K562 (cell line): ENCODE measurements around the gene IMPDH2. TPM values are rescaled to one million over a fixed set of nuclear protein-coding genes. Genes with fewer than 3 reads are reported as not detected.

ENCODE experiments used
- ATAC-seq: fragments of 200-7000 bp; cut with Tn5 transposase; 3 replicates; pipeline ENCODE4 v1.9.1; 2020; ENCODE audit warnings: moderate library complexity
- BruUV-seq: library from RNA; stranded (reverse); fragments of 400-500 nt; replicated peaks from 2 replicates; lab custom pipeline; 2021; lab: Mats Ljungman, UMichigan
- CTCF ChIA-PET: fragments of 300-600 bp; formaldehyde crosslinking; extraction: SDS; loops from one replicate; lab custom pipeline; 2021; ENCODE audit warnings: low intra/inter-chr PET ratio; lab: Yijun Ruan, JAX
- POLR2A ChIA-PET: fragments of 300-600, 350-650 bp; sonication (Branson Sonifier 250); formaldehyde crosslinking; extraction: SDS; loops from one replicate; lab custom pipeline; 2021; ENCODE audit warnings: antibody characterized with exemption, inconsistent platforms; lab: Yijun Ruan, JAX
- DNase-seq, 4 experiments: peaks; one replicate each; pipeline versions ENCODE4 v3.0.0 to v3.0.0-alpha.2; 2011 to 2018; ENCODE audit warnings: low spot score in 3 of 4, mixed read lengths in 3 of 4; ENCODE audit errors: extremely low read depth in 1 of 4
- FAIRE-seq: peaks from 2 replicates; lab custom pipeline; 2011; peaks lifted over from hg19 to GRCh38; lab: Jason Lieb, UNC
- H2AFZ ChIP-seq: 2 replicates; pipeline ENCODE4 v1.6.0; 2011; ENCODE audit warnings: low read depth, low read length, control low read depth, inconsistent platforms
- H3K27ac ChIP-seq: fragments of 200-600 bp; 3 replicates; pipeline ENCODE4 v1.8.0; 2011; ENCODE audit warnings: low read depth, mild to moderate bottlenecking, control low read depth, inconsistent platforms, low read length, moderate library complexity, mixed read lengths; ENCODE audit errors: extremely low read depth
- H3K27me3 ChIP-seq, 2 experiments: fragments of 300-600 bp in 1 of 2; 2 replicates in 1 of 2; 3 replicates in 1 of 2; pipeline versions ENCODE4 v1.6.0 to v1.8.0; 2011; ENCODE audit warnings: inconsistent platforms in 2 of 2, low read length in 2 of 2, mild to moderate bottlenecking in 1 of 2, mixed read lengths in 1 of 2, moderate library complexity in 1 of 2; ENCODE audit not compliant: control insufficient read depth in 2 of 2, insufficient read depth in 2 of 2
- H3K36me3 ChIP-seq: fragments of 300-600 bp; 3 replicates; pipeline ENCODE4 v1.8.0; 2011; ENCODE audit warnings: mild to moderate bottlenecking, low read length, inconsistent platforms; ENCODE audit not compliant: control insufficient read depth, insufficient read depth
- H3K4me1 ChIP-seq, 2 experiments: fragments of 200-600 bp in 1 of 2; replicated peaks in 1 of 2; 2 replicates in 1 of 2; 3 replicates in 1 of 2; pipeline versions ENCODE4 v1.5.1 to v1.8.0; 2011; ENCODE audit warnings: inconsistent platforms in 2 of 2, low read length in 2 of 2, mild to moderate bottlenecking in 1 of 2, mixed read lengths in 1 of 2, moderate library complexity in 1 of 2; ENCODE audit not compliant: control insufficient read depth in 2 of 2, insufficient read depth in 2 of 2
- H3K4me2 ChIP-seq: 2 replicates; pipeline ENCODE4 v1.6.1; 2011; ENCODE audit warnings: low read length, control low read depth, inconsistent platforms, mixed read lengths; ENCODE audit not compliant: insufficient read depth
- H3K4me3 ChIP-seq: fragments of 200-600 bp; sonication (generic), shearing (Covaris generic); 2 replicates; pipeline ENCODE4 v1.5.1; 2016; ENCODE audit warnings: control low read depth, inconsistent platforms
- H3K79me2 ChIP-seq: fragments of 200-600 bp; 3 replicates; pipeline ENCODE4 v1.8.0; 2011; ENCODE audit warnings: low read length, inconsistent platforms; ENCODE audit not compliant: control insufficient read depth, insufficient read depth
- H3K9ac ChIP-seq, 2 experiments: 2 replicates each; pipeline versions ENCODE4 v1.6.0 to v1.6.1; 2011; ENCODE audit warnings: low read depth in 2 of 2, low read length in 2 of 2, control low read depth in 1 of 2, inconsistent platforms in 1 of 2, mild to moderate bottlenecking in 1 of 2, mixed read lengths in 1 of 2; ENCODE audit not compliant: insufficient read depth in 1 of 2
- H3K9me1 ChIP-seq: one replicate; pipeline ENCODE4 v1.6.0; 2011; ENCODE audit warnings: inconsistent platforms, mild to moderate bottlenecking, low read length, moderate library complexity; ENCODE audit not compliant: control insufficient read depth, insufficient read depth
- H3K9me3 ChIP-seq: replicated peaks from 2 replicates; pipeline ENCODE4 v1.5.1; 2011; ENCODE audit warnings: low read depth, low read length, inconsistent platforms; ENCODE audit not compliant: control insufficient read depth, insufficient read depth
- H4K20me1 ChIP-seq: replicated peaks from 2 replicates; pipeline ENCODE4 v1.6.1; 2011; ENCODE audit warnings: low read length, inconsistent platforms, mixed read lengths; ENCODE audit not compliant: control insufficient read depth, insufficient read depth
- BACH1 ChIP-seq: fragments of 200-800 bp; sonication (Bioruptor generic); IDR thresholded peaks from 2 replicates; pipeline ENCODE4 v1.6.1; 2016; ENCODE audit warnings: missing genetic modification characterization, missing compliant biosample characterization
- BRCA1 ChIP-seq, 2 experiments: fragments of 450-650 bp in 1 of 2; sonication (generic) in 1 of 2; formaldehyde crosslinking in 1 of 2; IDR thresholded peaks; 2 replicates each; pipeline versions ENCODE4 v1.5.0 to v1.6.1; 2017 to 2020; ENCODE audit warnings: mild to moderate bottlenecking in 1 of 2, missing genetic modification reagents in 1 of 2
- CEBPG ChIP-seq, 3 experiments: fragments of 200-800 bp in 1 of 3; sonication (Bioruptor generic) in 1 of 3; sonication (generic) in 1 of 3; formaldehyde crosslinking in 1 of 3; IDR thresholded peaks in 2 of 3; conservative IDR thresholded peaks in 1 of 3; 2 replicates each; pipeline versions ENCODE4 v1.6.1 to v1.8.0; 2016 to 2022; ENCODE audit warnings: missing compliant biosample characterization in 2 of 3, missing genetic modification characterization in 2 of 3, mild to moderate bottlenecking in 1 of 3, missing genetic modification reagents in 1 of 3
- FOSL1 ChIP-seq: fragments of 200-800 bp; sonication (Bioruptor generic); conservative IDR thresholded peaks from 2 replicates; pipeline ENCODE4 v1.6.1; 2016; ENCODE audit warnings: missing genetic modification characterization, missing compliant biosample characterization
- KLF13 ChIP-seq: fragments of 450-650 bp; IDR thresholded peaks from 2 replicates; pipeline ENCODE4 v1.6.1; 2016; ENCODE audit warnings: missing genetic modification characterization, low read depth, mild to moderate bottlenecking, missing compliant biosample characterization, moderate library complexity, borderline replicate concordance
- RBM34 ChIP-seq: fragments of 200-400 bp; formaldehyde crosslinking; IDR thresholded peaks from 2 replicates; pipeline ENCODE4 v1.6.1; 2018; ENCODE audit warnings: low read length, borderline replicate concordance; ENCODE audit not compliant: insufficient read depth
- SMAD3 ChIP-seq: fragments of 450-650 bp; formaldehyde crosslinking; conservative IDR thresholded peaks from 2 replicates; pipeline ENCODE4 v1.4.0; 2020; ENCODE audit warnings: mild to moderate bottlenecking
- STAT5B ChIP-seq: fragments of 250-450 bp; sonication (Bioruptor Pico); IDR thresholded peaks from 2 replicates; pipeline ENCODE4 v1.8.0; 2021; ENCODE audit warnings: mild to moderate bottlenecking, inconsistent platforms
- WHSC1 ChIP-seq: IDR thresholded peaks from one replicate; pipeline ENCODE4 v1.6.1; 2012; ENCODE audit warnings: low read length, control low read depth, inconsistent platforms
- ZBTB2 ChIP-seq: fragments of 450-650 bp; IDR thresholded peaks from 2 replicates; pipeline ENCODE4 v1.6.1; 2016; ENCODE audit warnings: antibody characterized with exemption
- ZFP1 ChIP-seq: fragments of 450-650 bp; formaldehyde crosslinking; IDR thresholded peaks from 2 replicates; pipeline ENCODE4 v1.4.0; 2020; ENCODE audit warnings: mild to moderate bottlenecking, mixed read lengths
- ZNF316 ChIP-seq: fragments of 450-650 bp; IDR thresholded peaks from 2 replicates; pipeline ENCODE4 v1.6.1; 2016
- ZNF583 ChIP-seq: fragments of 250-450 bp; sonication (Bioruptor Pico); IDR thresholded peaks from 2 replicates; pipeline ENCODE4 v1.4.0; 2020
- WGBS: fragments of 100-300 bp; shearing (Covaris generic); methylation state at CpG from one replicate; pipeline ENCODE4 v1.1.6; 2016; ENCODE audit warnings: low coverage, mixed read lengths; ENCODE audit not compliant: insufficient coverage; ENCODE audit errors: missing lambda C conversion rate; 5-methylcytosine and 5-hydroxymethylcytosine counted together
- in situ Hi-C: fragments of 300-500 bp; cut with MboI; formaldehyde crosslinking; loops from 4 replicates; pipeline ENCODE4 v1.15.0; 2018; ENCODE audit warnings: inconsistent platforms, mixed read lengths
- intact Hi-C: fragments of 100-400 bp; cut with micrococcal nuclease; formaldehyde crosslinking; loops from 2 replicates; pipeline ENCODE4 v1.14.2; 2022
- polyA plus RNA-seq, 8 experiments: library from polyadenylated mRNA; depleted of rRNA in 4 of 8; stranded (reverse) in 5 of 8; unstranded in 3 of 8; fragments of >200 nt; fragmentation: Nextera tagmentation in 2 of 8; fragmentation: Illumina TruSeq in 1 of 8; extraction: Ambion mirVana in 2 of 8; extraction: Trizol in 1 of 8; gene quantifications; 2 replicates each; pipeline versions ENCODE4 v1.2.1 to v1.2.3, GENCODE V29; 2011 to 2014; ENCODE audit warnings: inconsistent platforms in 1 of 8, missing spikeins in 1 of 8
- total RNA-seq, 7 experiments: library from RNA; depleted of rRNA in 6 of 7; stranded (reverse); fragments of >200 nt in 6 of 7; fragmentation: Illumina TruSeq in 2 of 7; extraction: Trizol in 2 of 7; gene quantifications; 2 replicates each; pipeline versions ENCODE4 v1.2.1 to v1.2.3, GENCODE V29; 2011 to 2021; ENCODE audit warnings: low replicate concordance in 1 of 7

IMPDH2 gene
- total and polyA plus RNA-seq, 9 of the 15 experiments (the other 6 are each of a cell fraction or from before 2014, with no cell fraction given), result 318 to 507 (median 366) TPM

GRCh38 chr3:49076646-49077045, 47.4 kb upstream of the IMPDH2 start:
- Histone ChIP-seq H3K27ac (no peak overlapping the region), H4K20me1 (no peaks in the 10 kb centered on the region), H3K9ac (no peak overlapping the region), H3K27me3 (no peaks in the 10 kb centered on the region), H3K9me3 (no peaks in the 10 kb centered on the region), H3K4me3 (no peak overlapping the region), H3K79me2 (peaks cover 36% of the 10 kb centered on the region), H2AFZ (no peak overlapping the region), H3K4me2 (no peak overlapping the region)
- intact Hi-C loops, result no loop called here
- peak; percentile 44; the same call in 1 of the 3 replicates for ATAC-seq
- 96% methylated on average over 4 of the region's 4 CpGs for WGBS
- BruUV-seq, result TSS peak; percentile 28
- ChIA-PET POLR2A (interaction anchor here (0.6 to 1.2 kb wide), 3 partner anchors 16 to 50 kb away, joined by 3 to 6 read pairs (median 4); no protein-coding TSS in a partner anchor), CTCF (no interaction called here)
- no peak for TF ChIP-seq WHSC1
- no peak for TF ChIP-seq CEBPG (CRISPR knock-in tag; IDR thresholded peaks at IDR 0.05)
- no peak for TF ChIP-seq CEBPG (tag; conservative IDR thresholded peaks at IDR 0.05 in 1 of 2, IDR thresholded peaks at IDR 0.05 in 1 of 2)
- TF ChIP-seq RBM34, result no peak
- no peak for TF ChIP-seq SMAD3 (CRISPR knock-in tag)
- no peak for TF ChIP-seq STAT5B
- TF ChIP-seq ZFP1 (CRISPR knock-in tag), result no peak
- no peak for TF ChIP-seq BACH1
- TF ChIP-seq KLF13, result no peak
- TF ChIP-seq ZBTB2, result no peak
- no peak for TF ChIP-seq BRCA1 (IDR thresholded peaks at IDR 0.05)
- TF ChIP-seq BRCA1 (CRISPR knock-in tag; IDR thresholded peaks at IDR 0.05), result no peak
- no peak for TF ChIP-seq ZNF583
- TF ChIP-seq FOSL1 (tag), result no peak
- no peak for TF ChIP-seq ZNF316
- TF ChIP-seq, all 486 proteins: peak for 0
- in situ Hi-C loops, result no loop called here
- DNase-seq, result no peak
- no peaks in the 10 kb centered on the region for H3K9me1 ChIP-seq
- no peaks in the 10 kb centered on the region for H3K4me1 ChIP-seq
- no peak for FAIRE-seq
- peaks cover 70% of the 10 kb centered on the region; the same call in 2 of the 3 replicates for H3K36me3 ChIP-seq
